K562 (cell line): ENCODE results near the gene BCR. TPM values are rescaled to one million over a fixed set of nuclear protein-coding genes. Genes with fewer than 3 reads are reported as not detected.

Experiments
- CAMTA2 ChIP-seq: fragments of 250-450 bp; sonication (Bioruptor Pico); conservative IDR thresholded peaks from 2 replicates; pipeline ENCODE4 v1.5.1; 2022
- CBX2 ChIP-seq: fragments of 200-600 bp; sonication (generic); IDR thresholded peaks from one replicate; pipeline ENCODE4 v1.6.1; 2012; ENCODE audit warnings: mild to moderate bottlenecking, low read length, inconsistent platforms; ENCODE audit not compliant: insufficient read depth, poor library complexity, severe bottlenecking
- CBX5 ChIP-seq: IDR thresholded peaks from 2 replicates; pipeline ENCODE4 v1.6.1; 2014; ENCODE audit warnings: low read depth, borderline replicate concordance
- HMG20A ChIP-seq: fragments of 450-650 bp; formaldehyde crosslinking; conservative IDR thresholded peaks from 2 replicates; pipeline ENCODE4 v1.4.0; 2020; ENCODE audit warnings: mild to moderate bottlenecking, mixed read lengths
- HOXB6 ChIP-seq: fragments of 250-450 bp; sonication (Bioruptor Pico); IDR thresholded peaks from 2 replicates; pipeline ENCODE4 v1.5.1; 2022; ENCODE audit warnings: mild to moderate bottlenecking, borderline replicate concordance
- POU5F1 ChIP-seq: fragments of 150-350 bp; IDR thresholded peaks from 2 replicates; pipeline ENCODE4 v1.6.1; 2014; ENCODE audit warnings: borderline replicate concordance, low read length, low read depth, mild to moderate bottlenecking; ENCODE audit not compliant: partially characterized antibody
- RBM14 ChIP-seq: fragments of 200-400 bp; formaldehyde crosslinking; IDR thresholded peaks from 2 replicates; pipeline ENCODE4 v1.6.1; 2018; ENCODE audit warnings: low read depth, mild to moderate bottlenecking, low read length, moderate library complexity, borderline replicate concordance; ENCODE audit not compliant: insufficient read depth
- ZNF79 ChIP-seq: fragments of 250-450 bp; sonication (Bioruptor Pico); IDR thresholded peaks from 2 replicates; pipeline ENCODE4 v1.4.0; 2020; ENCODE audit warnings: low read depth, mild to moderate bottlenecking, moderate library complexity
- polyA plus RNA-seq, 8 experiments: library from polyadenylated mRNA; depleted of rRNA in 4 of 8; stranded (reverse) in 5 of 8; unstranded in 3 of 8; fragments of >200 nt; fragmentation: Nextera tagmentation in 2 of 8; fragmentation: Illumina TruSeq in 1 of 8; extraction: Ambion mirVana in 2 of 8; extraction: Trizol in 1 of 8; gene quantifications; 2 replicates each; pipeline versions ENCODE4 v1.2.1 to v1.2.3, GENCODE V29; 2011 to 2014; ENCODE audit warnings: inconsistent platforms in 1 of 8, missing spikeins in 1 of 8
- total RNA-seq, 7 experiments: library from RNA; depleted of rRNA in 6 of 7; stranded (reverse); fragments of >200 nt in 6 of 7; fragmentation: Illumina TruSeq in 2 of 7; extraction: Trizol in 2 of 7; gene quantifications; 2 replicates each; pipeline versions ENCODE4 v1.2.1 to v1.2.3, GENCODE V29; 2011 to 2021; ENCODE audit warnings: low replicate concordance in 1 of 7
- TF ChIP-seq, protein P1 (sequence below): sonication (generic); formaldehyde crosslinking; IDR thresholded peaks from 2 replicates; pipeline ENCODE4 v1.8.1; 2023; ENCODE audit warnings: mild to moderate bottlenecking, missing genetic modification reagents
- TF ChIP-seq, protein P2 (sequence below), 2 experiments: fragments of 450-650 bp in 1 of 2; sonication (generic) in 1 of 2; formaldehyde crosslinking; conservative IDR thresholded peaks; 2 replicates each; pipeline versions ENCODE4 v1.4.0 to v1.8.1; 2020 to 2022; ENCODE audit warnings: mild to moderate bottlenecking in 1 of 2, missing genetic modification reagents in 1 of 2
- TF ChIP-seq, protein P3 (sequence below): fragments of 200-800 bp; sonication (Bioruptor generic); IDR thresholded peaks from 2 replicates; pipeline ENCODE4 v1.6.1; 2017; ENCODE audit warnings: missing genetic modification characterization, missing compliant biosample characterization

Gene BCR
- total and polyA plus RNA-seq, 9 of the 15 experiments (the other 6 are each of a cell fraction or from before 2014, with no cell fraction given) = 0.41 to 150 (median 45.6) TPM

DNA sequence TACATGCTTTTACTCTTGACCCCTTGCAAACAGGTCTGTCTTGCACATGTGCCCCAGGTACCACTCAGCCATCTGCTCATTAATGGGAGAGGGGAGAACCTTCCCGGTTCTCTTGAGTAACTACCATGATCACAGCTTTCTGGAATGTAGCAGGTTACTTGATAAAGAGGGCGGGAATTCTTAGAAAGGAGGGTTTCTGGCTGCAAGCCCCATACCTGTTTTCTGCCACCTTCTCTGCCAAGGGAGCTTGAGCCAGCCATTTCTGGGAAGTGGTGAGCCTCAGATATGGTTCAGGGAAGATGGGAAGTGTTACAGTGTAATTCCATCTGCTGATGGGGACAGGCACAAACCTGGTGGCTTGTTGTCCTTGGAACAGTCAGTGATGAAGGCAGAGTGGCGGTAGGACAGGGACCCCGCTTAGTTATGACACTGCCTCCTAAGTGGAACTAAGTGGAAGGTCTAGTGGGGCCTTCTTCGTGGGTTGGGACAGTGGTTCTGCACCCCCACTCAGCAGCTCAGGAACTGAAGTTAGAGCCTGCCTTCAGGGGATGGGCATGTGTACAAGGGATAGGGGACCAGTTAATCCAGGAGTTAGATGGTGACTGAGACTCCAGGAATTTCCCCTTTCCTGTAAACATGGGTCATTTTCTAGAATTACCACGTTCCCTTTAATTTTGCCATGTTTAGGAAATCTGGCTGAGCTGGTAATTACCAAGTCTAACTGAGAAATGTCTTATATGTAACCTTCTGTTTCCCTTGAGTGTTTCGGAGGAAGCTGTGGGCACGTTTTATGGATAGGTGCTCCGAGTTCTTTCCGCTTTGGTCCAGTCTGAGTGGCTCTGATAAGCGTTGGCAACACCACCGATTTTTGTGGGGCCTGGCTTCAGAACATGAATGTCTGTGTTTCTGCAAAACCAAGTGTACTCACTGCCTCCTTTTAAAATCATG, 35.3 kb downstream of the BCR start (continued):
- TF ChIP-seq, protein P1, sequence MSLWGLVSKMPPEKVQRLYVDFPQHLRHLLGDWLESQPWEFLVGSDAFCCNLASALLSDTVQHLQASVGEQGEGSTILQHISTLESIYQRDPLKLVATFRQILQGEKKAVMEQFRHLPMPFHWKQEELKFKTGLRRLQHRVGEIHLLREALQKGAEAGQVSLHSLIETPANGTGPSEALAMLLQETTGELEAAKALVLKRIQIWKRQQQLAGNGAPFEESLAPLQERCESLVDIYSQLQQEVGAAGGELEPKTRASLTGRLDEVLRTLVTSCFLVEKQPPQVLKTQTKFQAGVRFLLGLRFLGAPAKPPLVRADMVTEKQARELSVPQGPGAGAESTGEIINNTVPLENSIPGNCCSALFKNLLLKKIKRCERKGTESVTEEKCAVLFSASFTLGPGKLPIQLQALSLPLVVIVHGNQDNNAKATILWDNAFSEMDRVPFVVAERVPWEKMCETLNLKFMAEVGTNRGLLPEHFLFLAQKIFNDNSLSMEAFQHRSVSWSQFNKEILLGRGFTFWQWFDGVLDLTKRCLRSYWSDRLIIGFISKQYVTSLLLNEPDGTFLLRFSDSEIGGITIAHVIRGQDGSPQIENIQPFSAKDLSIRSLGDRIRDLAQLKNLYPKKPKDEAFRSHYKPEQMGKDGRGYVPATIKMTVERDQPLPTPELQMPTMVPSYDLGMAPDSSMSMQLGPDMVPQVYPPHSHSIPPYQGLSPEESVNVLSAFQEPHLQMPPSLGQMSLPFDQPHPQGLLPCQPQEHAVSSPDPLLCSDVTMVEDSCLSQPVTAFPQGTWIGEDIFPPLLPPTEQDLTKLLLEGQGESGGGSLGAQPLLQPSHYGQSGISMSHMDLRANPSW (CRISPR knock-in tag) = peak; percentile 96
- TF ChIP-seq, protein P2, sequence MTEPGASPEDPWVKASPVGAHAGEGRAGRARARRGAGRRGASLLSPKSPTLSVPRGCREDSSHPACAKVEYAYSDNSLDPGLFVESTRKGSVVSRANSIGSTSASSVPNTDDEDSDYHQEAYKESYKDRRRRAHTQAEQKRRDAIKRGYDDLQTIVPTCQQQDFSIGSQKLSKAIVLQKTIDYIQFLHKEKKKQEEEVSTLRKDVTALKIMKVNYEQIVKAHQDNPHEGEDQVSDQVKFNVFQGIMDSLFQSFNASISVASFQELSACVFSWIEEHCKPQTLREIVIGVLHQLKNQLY (CRISPR knock-in tag; conservative IDR thresholded peaks at IDR 0.05) = peak in 1 of 2 experiments; percentile 93; a peak in 1 of 4 replicates
- TF ChIP-seq ZNF79 (no peak), POU5F1 (no peak), HMG20A (CRISPR knock-in tag) (no peak), CAMTA2 (CRISPR knock-in tag) (no peak), RBM14 (no peak), CBX5 (no peak), CBX2 (no peak), HOXB6 (no peak)
- TF ChIP-seq, protein P3, sequence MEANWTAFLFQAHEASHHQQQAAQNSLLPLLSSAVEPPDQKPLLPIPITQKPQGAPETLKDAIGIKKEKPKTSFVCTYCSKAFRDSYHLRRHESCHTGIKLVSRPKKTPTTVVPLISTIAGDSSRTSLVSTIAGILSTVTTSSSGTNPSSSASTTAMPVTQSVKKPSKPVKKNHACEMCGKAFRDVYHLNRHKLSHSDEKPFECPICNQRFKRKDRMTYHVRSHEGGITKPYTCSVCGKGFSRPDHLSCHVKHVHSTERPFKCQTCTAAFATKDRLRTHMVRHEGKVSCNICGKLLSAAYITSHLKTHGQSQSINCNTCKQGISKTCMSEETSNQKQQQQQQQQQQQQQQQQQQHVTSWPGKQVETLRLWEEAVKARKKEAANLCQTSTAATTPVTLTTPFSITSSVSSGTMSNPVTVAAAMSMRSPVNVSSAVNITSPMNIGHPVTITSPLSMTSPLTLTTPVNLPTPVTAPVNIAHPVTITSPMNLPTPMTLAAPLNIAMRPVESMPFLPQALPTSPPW (CRISPR knock-in tag) = no peak
